ENCODE measurements around the gene CAPN13. TPM values are rescaled to one million over a fixed set of nuclear protein-coding genes. Genes with fewer than 3 reads are reported as not detected.

CAPN13 gene
- total and polyA plus RNA-seq, 2 experiments from 2014 or later = not detected

DNA sequence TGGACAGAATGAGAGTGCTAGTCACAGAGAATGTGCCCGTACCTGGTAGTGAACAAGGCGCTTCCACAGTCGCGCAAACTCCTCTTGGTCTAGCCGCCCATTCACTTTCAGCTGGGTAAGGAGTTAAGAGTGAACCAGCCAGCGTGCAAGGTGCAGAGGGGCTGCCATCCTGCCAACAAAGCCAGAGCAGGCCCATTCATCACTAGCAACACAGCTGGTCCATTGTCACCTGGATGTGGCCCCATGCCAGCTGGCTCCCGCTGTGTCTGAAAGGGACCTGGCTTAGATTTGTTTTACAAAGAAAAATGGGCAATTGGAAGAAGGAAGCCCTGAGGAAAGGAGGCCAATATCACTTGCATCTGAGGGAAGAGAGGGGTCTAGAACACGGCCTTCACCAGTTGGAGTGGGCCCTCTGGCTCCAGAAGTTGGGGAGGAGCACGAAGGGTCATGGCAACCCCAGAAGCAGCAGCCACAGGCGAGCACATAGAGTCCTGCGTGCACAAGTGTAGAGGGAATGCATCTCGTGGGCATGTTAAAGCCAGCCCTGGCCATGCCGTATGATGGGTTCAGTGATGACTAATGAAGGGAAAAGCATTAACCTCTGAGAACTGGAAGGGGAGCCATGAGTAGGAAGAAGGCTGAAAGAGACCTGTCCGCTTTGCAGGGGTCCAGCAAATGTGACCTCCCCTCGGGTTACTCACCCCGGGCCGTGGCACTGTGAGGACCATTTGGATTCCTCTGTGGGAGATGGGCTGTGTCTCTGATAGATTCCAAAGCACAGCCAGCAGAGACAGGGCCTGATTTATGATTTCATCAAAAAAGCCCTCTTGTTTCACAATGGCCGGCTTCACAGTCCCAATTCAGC, 70.6 kb downstream of the CAPN13 start:
- Histone ChIP-seq H3K9me3 (ENCODE audit: low read depth) (no peaks in the 10 kb centered on the region), H3K4me1 (ENCODE audit: low read depth) (no peaks in the 10 kb centered on the region), H3K36me3 (no peaks in the 10 kb centered on the region), H3K27ac (no peak overlapping the region), H3K27me3 (no peaks in the 10 kb centered on the region), H3K4me3 (no peak overlapping the region)
- no peak for DNase-seq (ENCODE audit: low read depth in 1 of 2, low spot score in 1 of 2)
- TF ChIP-seq, protein P1, sequence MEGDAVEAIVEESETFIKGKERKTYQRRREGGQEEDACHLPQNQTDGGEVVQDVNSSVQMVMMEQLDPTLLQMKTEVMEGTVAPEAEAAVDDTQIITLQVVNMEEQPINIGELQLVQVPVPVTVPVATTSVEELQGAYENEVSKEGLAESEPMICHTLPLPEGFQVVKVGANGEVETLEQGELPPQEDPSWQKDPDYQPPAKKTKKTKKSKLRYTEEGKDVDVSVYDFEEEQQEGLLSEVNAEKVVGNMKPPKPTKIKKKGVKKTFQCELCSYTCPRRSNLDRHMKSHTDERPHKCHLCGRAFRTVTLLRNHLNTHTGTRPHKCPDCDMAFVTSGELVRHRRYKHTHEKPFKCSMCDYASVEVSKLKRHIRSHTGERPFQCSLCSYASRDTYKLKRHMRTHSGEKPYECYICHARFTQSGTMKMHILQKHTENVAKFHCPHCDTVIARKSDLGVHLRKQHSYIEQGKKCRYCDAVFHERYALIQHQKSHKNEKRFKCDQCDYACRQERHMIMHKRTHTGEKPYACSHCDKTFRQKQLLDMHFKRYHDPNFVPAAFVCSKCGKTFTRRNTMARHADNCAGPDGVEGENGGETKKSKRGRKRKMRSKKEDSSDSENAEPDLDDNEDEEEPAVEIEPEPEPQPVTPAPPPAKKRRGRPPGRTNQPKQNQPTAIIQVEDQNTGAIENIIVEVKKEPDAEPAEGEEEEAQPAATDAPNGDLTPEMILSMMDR (IDR thresholded peaks at IDR 0.05; ENCODE audit: low read depth, low read length) = no peak

DNA sequence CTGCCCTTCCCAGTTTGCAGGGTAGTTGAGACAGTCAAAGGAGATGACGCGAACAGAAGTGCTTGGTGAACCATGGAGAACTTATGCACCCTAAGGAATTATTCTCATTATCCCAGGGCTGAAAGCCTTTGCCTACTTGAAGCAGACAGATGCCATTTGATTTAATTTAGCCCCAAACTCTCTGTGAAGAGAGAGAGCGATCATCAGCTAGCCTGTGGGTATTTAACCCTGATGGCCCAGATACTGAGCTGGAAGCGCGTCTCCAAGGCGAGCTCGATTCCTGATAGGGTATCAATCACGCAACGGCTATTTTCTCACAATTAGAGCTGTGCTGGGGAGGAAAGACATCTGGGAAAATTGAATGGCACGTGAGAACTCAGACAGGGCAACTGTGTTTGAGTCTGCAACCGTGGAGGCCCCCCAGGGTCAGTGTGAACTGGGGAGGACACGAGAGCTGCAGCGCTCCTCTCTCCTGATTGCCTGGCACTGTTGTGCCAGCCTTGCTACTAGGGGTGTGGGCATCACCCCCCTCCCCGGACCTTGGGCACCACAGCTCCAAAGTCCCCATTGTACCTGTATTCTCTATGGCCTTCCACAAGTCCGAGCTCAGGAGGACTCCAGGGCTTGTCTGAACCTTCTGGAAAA, 73.2 kb downstream of the CAPN13 start:
- Histone ChIP-seq H3K27me3 (peaks cover 2% of the 10 kb centered on the region), H3K4me1 (ENCODE audit: low read depth) (no peaks in the 10 kb centered on the region), H3K4me3 (no peak overlapping the region), H3K36me3 (no peaks in the 10 kb centered on the region), H3K9me3 (ENCODE audit: low read depth) (no peaks in the 10 kb centered on the region), H3K27ac (no peak overlapping the region)
- DNase-seq (ENCODE audit: low read depth in 1 of 2, low spot score in 1 of 2) = no peak
- TF ChIP-seq, protein P1 (IDR thresholded peaks at IDR 0.05; ENCODE audit: low read depth, low read length) = no peak

DNA sequence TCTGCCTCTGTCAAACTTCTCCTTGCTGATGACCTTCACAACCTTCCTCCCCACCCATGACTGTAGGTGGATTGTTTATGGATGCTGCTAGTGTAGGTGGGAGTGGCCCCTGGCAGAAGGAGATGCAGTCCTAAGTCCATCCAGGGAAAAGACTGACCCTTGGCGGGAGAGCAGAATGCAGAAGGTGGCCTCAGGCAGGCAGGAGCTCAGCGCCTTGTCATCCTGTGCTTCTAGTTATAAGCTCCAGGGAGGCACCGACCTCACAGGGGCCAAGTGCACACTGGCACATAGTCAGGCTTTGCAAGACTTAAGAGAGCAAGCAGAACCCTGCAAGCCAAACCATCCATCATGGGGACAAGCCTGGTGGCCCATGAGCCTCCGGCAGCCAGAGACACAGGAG, 74.4 kb downstream of the CAPN13 start:
- H3K27ac ChIP-seq = no peak overlapping the region
- H3K4me3 ChIP-seq = no peak overlapping the region
- DNase-seq (ENCODE audit: low read depth in 1 of 2, low spot score in 1 of 2) = no peak
- no peaks in the 10 kb centered on the region for H3K9me3 ChIP-seq (ENCODE audit: low read depth)
- no peaks in the 10 kb centered on the region for H3K4me1 ChIP-seq (ENCODE audit: low read depth)
- TF ChIP-seq, protein P1 (IDR thresholded peaks at IDR 0.05; ENCODE audit: low read depth, low read length) = no peak
- peaks cover 2% of the 10 kb centered on the region for H3K27me3 ChIP-seq
- no peaks in the 10 kb centered on the region for H3K36me3 ChIP-seq

DNA sequence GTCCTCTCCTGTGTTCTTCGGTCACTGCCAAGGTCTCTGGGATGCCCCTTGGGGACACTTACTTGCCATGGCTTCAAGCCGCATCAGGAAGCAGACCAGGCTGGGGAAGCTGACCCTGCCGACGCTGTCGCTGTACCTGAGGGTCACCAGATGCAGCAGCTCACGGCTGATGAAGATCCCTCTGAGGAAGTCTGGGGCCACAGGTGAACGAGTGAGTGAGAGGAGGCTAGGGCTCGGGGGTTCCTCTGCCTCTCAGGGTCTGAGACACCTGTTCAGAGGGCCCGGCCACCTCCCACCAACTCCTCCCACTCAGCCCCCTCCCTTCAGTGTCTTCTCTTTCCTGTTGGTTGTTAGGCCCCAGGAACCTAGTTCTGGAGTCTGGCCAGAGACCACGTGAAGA, 74.9 kb downstream of the CAPN13 start:
- DNase-seq (ENCODE audit: low read depth in 1 of 2, low spot score in 1 of 2) = no peak
- Histone ChIP-seq H3K27ac (no peak overlapping the region), H3K36me3 (no peaks in the 10 kb centered on the region), H3K4me1 (ENCODE audit: low read depth) (no peaks in the 10 kb centered on the region), H3K27me3 (peaks cover 2% of the 10 kb centered on the region), H3K9me3 (ENCODE audit: low read depth) (no peaks in the 10 kb centered on the region), H3K4me3 (no peak overlapping the region)
- TF ChIP-seq, protein P1 (IDR thresholded peaks at IDR 0.05; ENCODE audit: low read depth, low read length) = no peak

DNA sequence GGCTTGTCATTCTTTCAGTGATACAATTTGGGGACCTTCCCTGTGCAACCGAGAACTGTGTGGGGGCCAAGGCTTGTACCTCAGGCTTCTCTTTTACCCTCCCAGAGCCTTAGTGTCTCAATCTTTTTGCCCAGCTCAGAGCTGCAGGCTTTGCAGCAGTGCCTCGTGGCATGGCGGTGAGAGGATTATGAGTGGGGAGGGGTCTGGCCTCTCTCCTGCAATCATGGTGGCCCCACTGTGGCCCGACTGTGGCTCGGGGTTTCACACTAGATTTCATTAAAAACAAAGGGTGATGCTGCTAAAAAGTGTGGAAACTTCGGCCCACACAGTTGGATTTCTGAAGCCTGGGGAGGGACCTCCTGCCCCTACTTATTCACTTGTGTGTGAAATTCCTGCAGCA, 75.5 kb downstream of the CAPN13 start:
- TF ChIP-seq, protein P1 (IDR thresholded peaks at IDR 0.05; ENCODE audit: low read depth, low read length) = no peak
- H3K27ac ChIP-seq = no peak overlapping the region
- H3K27me3 ChIP-seq = peaks cover 2% of the 10 kb centered on the region
- H3K4me3 ChIP-seq = no peak overlapping the region
- no peaks in the 10 kb centered on the region for H3K36me3 ChIP-seq
- no peaks in the 10 kb centered on the region for H3K4me1 ChIP-seq (ENCODE audit: low read depth)
- no peak for DNase-seq (ENCODE audit: low read depth in 1 of 2, low spot score in 1 of 2)
- H3K9me3 ChIP-seq (ENCODE audit: low read depth) = no peaks in the 10 kb centered on the region

All from cardiac muscle cell (in vitro differentiated cells and primary cell).